ENCODE results near the gene POLR3B.

DNA sequence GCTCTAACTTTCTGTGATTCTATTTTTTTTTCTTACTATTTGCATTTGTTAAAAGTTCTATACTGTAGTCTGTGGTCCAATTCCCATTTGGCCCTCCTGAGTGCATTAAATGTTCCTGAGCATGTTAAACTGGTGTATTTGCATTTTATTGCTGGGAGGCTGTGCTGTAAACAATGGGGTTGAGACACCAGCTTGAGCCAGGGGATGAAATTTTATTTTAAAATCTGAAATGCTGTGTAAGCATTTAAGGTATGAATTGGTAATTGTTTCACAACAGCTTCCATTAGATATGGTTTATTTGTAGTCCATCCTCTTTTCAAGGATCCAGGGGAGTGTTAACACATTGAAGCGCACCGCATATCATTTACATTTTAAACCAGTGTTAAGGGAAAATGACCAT is 135.3 kb downstream of the POLR3B start:
- TF ChIP-seq, protein P1, sequence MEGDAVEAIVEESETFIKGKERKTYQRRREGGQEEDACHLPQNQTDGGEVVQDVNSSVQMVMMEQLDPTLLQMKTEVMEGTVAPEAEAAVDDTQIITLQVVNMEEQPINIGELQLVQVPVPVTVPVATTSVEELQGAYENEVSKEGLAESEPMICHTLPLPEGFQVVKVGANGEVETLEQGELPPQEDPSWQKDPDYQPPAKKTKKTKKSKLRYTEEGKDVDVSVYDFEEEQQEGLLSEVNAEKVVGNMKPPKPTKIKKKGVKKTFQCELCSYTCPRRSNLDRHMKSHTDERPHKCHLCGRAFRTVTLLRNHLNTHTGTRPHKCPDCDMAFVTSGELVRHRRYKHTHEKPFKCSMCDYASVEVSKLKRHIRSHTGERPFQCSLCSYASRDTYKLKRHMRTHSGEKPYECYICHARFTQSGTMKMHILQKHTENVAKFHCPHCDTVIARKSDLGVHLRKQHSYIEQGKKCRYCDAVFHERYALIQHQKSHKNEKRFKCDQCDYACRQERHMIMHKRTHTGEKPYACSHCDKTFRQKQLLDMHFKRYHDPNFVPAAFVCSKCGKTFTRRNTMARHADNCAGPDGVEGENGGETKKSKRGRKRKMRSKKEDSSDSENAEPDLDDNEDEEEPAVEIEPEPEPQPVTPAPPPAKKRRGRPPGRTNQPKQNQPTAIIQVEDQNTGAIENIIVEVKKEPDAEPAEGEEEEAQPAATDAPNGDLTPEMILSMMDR (IDR thresholded peaks at IDR 0.05; ENCODE audit: low read depth, low read length, poor library complexity, severe bottlenecking), result no peak
- no peak for TF ChIP-seq EZH2phosphoT487 (IDR thresholded peaks at IDR 0.05; ENCODE audit: borderline replicate concordance, low read length)

All from DOHH2 (cell line).